ENCODE data around the gene PODN. TPM values are rescaled to one million over a fixed set of nuclear protein-coding genes. Genes with fewer than 3 reads are reported as not detected.

The PODN gene
- total RNA-seq, 1 donor, result 52.8 TPM

GRCh38 chr1:53044926-53045325, 17.1 kb upstream of the PODN start:
- Histone ChIP-seq H2AFZ (ENCODE audit: low read length) (no peak overlapping the region), H3K79me2 (ENCODE audit: insufficient read depth, low read length) (no peaks in the 10 kb centered on the region), H3K27me3 (ENCODE audit: insufficient read depth, low read length) (no peaks in the 10 kb centered on the region), H3K4me1 (ENCODE audit: insufficient read depth, low read length) (peaks cover 20% of the 10 kb centered on the region), H3K4me3 (ENCODE audit: insufficient read depth, low read length) (no peak overlapping the region), H4K20me1 (ENCODE audit: insufficient read depth, low read length) (no peaks in the 10 kb centered on the region), H3K9me3 (ENCODE audit: low read depth, low read length) (no peaks in the 10 kb centered on the region), H3K27ac (ENCODE audit: low read depth, low read length) (no peak overlapping the region), H3K36me3 (ENCODE audit: insufficient read depth, low read length) (peaks cover 8% of the 10 kb centered on the region), H3K4me2 (ENCODE audit: insufficient read depth, low read length) (no peak overlapping the region)
- TF ChIP-seq, protein P1, sequence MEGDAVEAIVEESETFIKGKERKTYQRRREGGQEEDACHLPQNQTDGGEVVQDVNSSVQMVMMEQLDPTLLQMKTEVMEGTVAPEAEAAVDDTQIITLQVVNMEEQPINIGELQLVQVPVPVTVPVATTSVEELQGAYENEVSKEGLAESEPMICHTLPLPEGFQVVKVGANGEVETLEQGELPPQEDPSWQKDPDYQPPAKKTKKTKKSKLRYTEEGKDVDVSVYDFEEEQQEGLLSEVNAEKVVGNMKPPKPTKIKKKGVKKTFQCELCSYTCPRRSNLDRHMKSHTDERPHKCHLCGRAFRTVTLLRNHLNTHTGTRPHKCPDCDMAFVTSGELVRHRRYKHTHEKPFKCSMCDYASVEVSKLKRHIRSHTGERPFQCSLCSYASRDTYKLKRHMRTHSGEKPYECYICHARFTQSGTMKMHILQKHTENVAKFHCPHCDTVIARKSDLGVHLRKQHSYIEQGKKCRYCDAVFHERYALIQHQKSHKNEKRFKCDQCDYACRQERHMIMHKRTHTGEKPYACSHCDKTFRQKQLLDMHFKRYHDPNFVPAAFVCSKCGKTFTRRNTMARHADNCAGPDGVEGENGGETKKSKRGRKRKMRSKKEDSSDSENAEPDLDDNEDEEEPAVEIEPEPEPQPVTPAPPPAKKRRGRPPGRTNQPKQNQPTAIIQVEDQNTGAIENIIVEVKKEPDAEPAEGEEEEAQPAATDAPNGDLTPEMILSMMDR (IDR thresholded peaks at IDR 0.05; ENCODE audit: extremely low read depth, low read depth, low read length), result no peak
- DNase-seq (ENCODE audit: insufficient read length, low spot score, missing footprints), result no peak

- no peaks in the 10 kb centered on the region for H3K79me2 ChIP-seq (ENCODE audit: insufficient read depth, low read length)
- H3K4me2 ChIP-seq (ENCODE audit: insufficient read depth, low read length), result peak overlapping the region; percentile 0
- no peak for DNase-seq (ENCODE audit: insufficient read length, low spot score, missing footprints)
- H3K4me3 ChIP-seq (ENCODE audit: insufficient read depth, low read length), result no peak overlapping the region
- no peaks in the 10 kb centered on the region for H3K9me3 ChIP-seq (ENCODE audit: low read depth, low read length)
- no peaks in the 10 kb centered on the region for H3K27me3 ChIP-seq (ENCODE audit: insufficient read depth, low read length)
- no peak overlapping the region for H2AFZ ChIP-seq (ENCODE audit: low read length)
- TF ChIP-seq, protein P1 (IDR thresholded peaks at IDR 0.05; ENCODE audit: extremely low read depth, low read depth, low read length), result no peak
- H3K36me3 ChIP-seq (ENCODE audit: insufficient read depth, low read length), result peaks cover 15% of the 10 kb centered on the region
- peak overlapping the region; percentile 12 for H3K27ac ChIP-seq (ENCODE audit: low read depth, low read length)
- peaks cover 20% of the 10 kb centered on the region for H3K4me1 ChIP-seq (ENCODE audit: insufficient read depth, low read length)
- H4K20me1 ChIP-seq (ENCODE audit: insufficient read depth, low read length), result no peaks in the 10 kb centered on the region
These were observed 15.1 kb upstream of the PODN start for GRCh38 chr1:53046930-53047329.

DNA sequence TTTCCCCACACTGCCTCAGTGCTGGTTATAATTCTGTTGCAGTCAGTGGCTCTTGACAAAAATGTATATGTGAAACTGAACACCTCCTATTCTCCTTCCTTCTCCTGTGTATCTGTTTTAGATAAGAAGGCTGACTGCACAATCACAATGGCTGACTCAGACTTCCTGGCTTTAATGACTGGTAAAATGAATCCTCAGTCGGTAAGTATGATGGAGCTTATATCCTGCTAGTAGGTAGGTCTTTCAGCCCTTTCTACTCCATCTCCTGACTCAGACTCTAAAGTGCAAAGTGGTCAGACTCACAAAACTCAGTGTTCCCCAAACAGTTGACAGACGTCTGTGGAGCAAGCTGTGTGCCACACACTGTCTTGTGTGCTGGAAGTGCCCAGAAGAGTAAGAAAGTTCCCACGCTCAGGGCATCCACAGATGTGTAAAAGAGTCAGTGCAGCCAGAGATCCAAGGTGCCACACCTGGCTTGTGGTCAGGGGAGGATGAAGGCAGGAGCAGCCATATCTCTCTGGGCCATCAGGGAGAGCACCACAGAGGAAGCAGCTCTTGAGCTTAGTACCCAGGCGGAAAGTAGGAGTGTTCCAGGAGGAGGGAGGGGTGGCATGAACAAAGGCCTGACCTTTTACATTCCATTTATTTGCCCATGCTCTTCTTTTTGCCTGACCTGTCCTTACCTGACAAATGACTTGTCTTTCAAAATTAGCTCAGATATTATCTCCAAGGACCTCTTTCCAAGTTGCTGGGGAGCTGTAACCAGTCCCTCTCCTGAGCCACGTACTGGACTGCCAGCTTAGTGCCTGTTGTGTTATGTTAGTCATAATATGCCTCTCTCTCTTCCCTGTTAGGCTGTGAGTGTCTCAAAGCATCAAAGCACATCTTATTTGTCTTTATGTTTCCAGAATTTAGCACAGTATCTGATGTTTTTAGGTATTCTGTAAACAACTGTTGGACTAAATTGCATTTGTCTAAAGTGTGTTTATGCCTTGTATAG, 14.0 kb upstream of the PODN start:
- Histone ChIP-seq H3K36me3 (ENCODE audit: insufficient read depth, low read length) (peaks cover 23% of the 10 kb centered on the region), H3K27me3 (ENCODE audit: insufficient read depth, low read length) (no peaks in the 10 kb centered on the region), H2AFZ (ENCODE audit: low read length) (no peak overlapping the region), H3K4me1 (ENCODE audit: insufficient read depth, low read length) (peaks cover 20% of the 10 kb centered on the region), H3K4me2 (ENCODE audit: insufficient read depth, low read length) (no peak overlapping the region), H3K9me3 (ENCODE audit: low read depth, low read length) (no peaks in the 10 kb centered on the region), H3K4me3 (ENCODE audit: insufficient read depth, low read length) (no peak overlapping the region), H4K20me1 (ENCODE audit: insufficient read depth, low read length) (no peaks in the 10 kb centered on the region), H3K27ac (ENCODE audit: low read depth, low read length) (peak overlapping the region; percentile 32), H3K79me2 (ENCODE audit: insufficient read depth, low read length) (no peaks in the 10 kb centered on the region)
- no peak for DNase-seq (ENCODE audit: insufficient read length, low spot score, missing footprints)
- TF ChIP-seq, protein P1 (IDR thresholded peaks at IDR 0.05; ENCODE audit: extremely low read depth, low read depth, low read length), result no peak

- H3K4me1 ChIP-seq (ENCODE audit: insufficient read depth, low read length), result peaks cover 15% of the 10 kb centered on the region
- H3K79me2 ChIP-seq (ENCODE audit: insufficient read depth, low read length), result no peaks in the 10 kb centered on the region
- H3K27me3 ChIP-seq (ENCODE audit: insufficient read depth, low read length), result no peaks in the 10 kb centered on the region
- no peak overlapping the region for H2AFZ ChIP-seq (ENCODE audit: low read length)
- H3K4me3 ChIP-seq (ENCODE audit: insufficient read depth, low read length), result no peak overlapping the region
- TF ChIP-seq, protein P1 (IDR thresholded peaks at IDR 0.05; ENCODE audit: extremely low read depth, low read depth, low read length), result no peak
- no peak overlapping the region for H3K4me2 ChIP-seq (ENCODE audit: insufficient read depth, low read length)
- DNase-seq (ENCODE audit: insufficient read length, low spot score, missing footprints), result no peak
- H3K27ac ChIP-seq (ENCODE audit: low read depth, low read length), result no peak overlapping the region
- peaks cover 31% of the 10 kb centered on the region for H3K36me3 ChIP-seq (ENCODE audit: insufficient read depth, low read length)
- H4K20me1 ChIP-seq (ENCODE audit: insufficient read depth, low read length), result no peaks in the 10 kb centered on the region
- H3K9me3 ChIP-seq (ENCODE audit: low read depth, low read length), result no peaks in the 10 kb centered on the region
These were observed 12.9 kb upstream of the PODN start for GRCh38 chr1:53048960-53049573.

All from osteoblast (primary cell).